Sigmoid colon (tissue), 7 donors: ENCODE results near the gene BCO2. TPM values are rescaled to one million over a fixed set of nuclear protein-coding genes. Genes with fewer than 3 reads are reported as not detected.
A peak's percentile ranks its signal among the peaks of the same experiment; 100 is the strongest.

Source experiments
- DNase-seq: peaks from one replicate; pipeline ENCODE4 v3.0.0-alpha.2; 2019
- H3K27ac ChIP-seq, 4 donors: fragments of 200-600 bp; sonication (generic); one replicate each; pipeline ENCODE4 v1.5.1; 2016 to 2019; ENCODE audit warnings: mild to moderate bottlenecking in 1 of 4
- H3K27me3 ChIP-seq, 3 donors: fragments of 200-600 bp; sonication (generic); one replicate each; pipeline ENCODE4 v1.5.1; 2019; ENCODE audit warnings: mild to moderate bottlenecking in 1 of 3
- H3K36me3 ChIP-seq, 4 donors: fragments of 200-600 bp; sonication (generic); one replicate each; pipeline ENCODE4 v1.5.1; 2016 to 2019
- H3K4me1 ChIP-seq, 4 donors: fragments of 200-600 bp; sonication (generic); one replicate each; pipeline ENCODE4 v1.5.1; 2017 to 2019
- H3K4me3 ChIP-seq, 4 donors: fragments of 200-600 bp; sonication (generic); one replicate each; pipeline ENCODE4 v1.5.1; 2017 to 2019; ENCODE audit warnings: mild to moderate bottlenecking in 2 of 4, moderate library complexity in 1 of 4
- H3K9me3 ChIP-seq, 4 donors: fragments of 200-600 bp in 3 of 4; sonication (generic) in 3 of 4; one replicate each; pipeline versions ENCODE4 v1.5.1 to v1.6.1; 2013 to 2019
- CTCF ChIP-seq, 4 experiments: fragments of 450-650 bp in 3 of 4; fragments of 200-600 bp in 1 of 4; IDR thresholded peaks; one replicate each; pipeline ENCODE4 v1.5.1; 2016 to 2019; ENCODE audit warnings: antibody characterized with exemption in 4 of 4, mild to moderate bottlenecking in 3 of 4, moderate library complexity in 2 of 4
- EP300 ChIP-seq, 4 donors: sonication (generic); formaldehyde crosslinking; IDR thresholded peaks; one replicate each; pipeline ENCODE4 v1.6.1; 2017; ENCODE audit warnings: antibody characterized with exemption in 4 of 4
- POLR2A ChIP-seq, 2 donors: fragments of 450-650 bp; IDR thresholded peaks; one replicate each; pipeline ENCODE4 v1.6.1; 2016; ENCODE audit warnings: antibody characterized with exemption in 2 of 2, mild to moderate bottlenecking in 2 of 2, moderate library complexity in 2 of 2
- POLR2AphosphoS5 ChIP-seq, 4 donors: sonication (generic); formaldehyde crosslinking; IDR thresholded peaks; one replicate each; pipeline ENCODE4 v1.6.1; 2017; ENCODE audit warnings: antibody characterized with exemption in 4 of 4
- WGBS, 2 donors: extraction: QIAGEN DNeasy Blood & Tissue Kit; methylation state at CpG; one replicate each; pipeline ENCODE4 v1.1.7; 2013; 5-methylcytosine and 5-hydroxymethylcytosine counted together
- intact Hi-C: fragments of 100-400 bp; cut with DNase I; formaldehyde crosslinking; loops from one replicate; pipeline ENCODE4 v1.15.1; 2023
- polyA plus RNA-seq, 3 donors: library from polyadenylated mRNA; stranded (reverse); fragments of 200-250 nt; gene quantifications; one replicate each; pipeline ENCODE4 v1.2.3, GENCODE V29; 2013
- total RNA-seq, 4 donors: library from RNA; depleted of rRNA; stranded (reverse); fragments of >200 nt; gene quantifications; one replicate each; pipeline ENCODE4 v1.1.0, GENCODE V29; 2016
- donor health status: healthy with polysubstance abuse.
- donor health status: Bipolar disorder and iron deficiency.
- donor health status: healthy.

Gene BCO2
- total and polyA plus RNA-seq, 7 donors = 3.2 to 16.9 (median 7.1) TPM; not detected in 2

DNA sequence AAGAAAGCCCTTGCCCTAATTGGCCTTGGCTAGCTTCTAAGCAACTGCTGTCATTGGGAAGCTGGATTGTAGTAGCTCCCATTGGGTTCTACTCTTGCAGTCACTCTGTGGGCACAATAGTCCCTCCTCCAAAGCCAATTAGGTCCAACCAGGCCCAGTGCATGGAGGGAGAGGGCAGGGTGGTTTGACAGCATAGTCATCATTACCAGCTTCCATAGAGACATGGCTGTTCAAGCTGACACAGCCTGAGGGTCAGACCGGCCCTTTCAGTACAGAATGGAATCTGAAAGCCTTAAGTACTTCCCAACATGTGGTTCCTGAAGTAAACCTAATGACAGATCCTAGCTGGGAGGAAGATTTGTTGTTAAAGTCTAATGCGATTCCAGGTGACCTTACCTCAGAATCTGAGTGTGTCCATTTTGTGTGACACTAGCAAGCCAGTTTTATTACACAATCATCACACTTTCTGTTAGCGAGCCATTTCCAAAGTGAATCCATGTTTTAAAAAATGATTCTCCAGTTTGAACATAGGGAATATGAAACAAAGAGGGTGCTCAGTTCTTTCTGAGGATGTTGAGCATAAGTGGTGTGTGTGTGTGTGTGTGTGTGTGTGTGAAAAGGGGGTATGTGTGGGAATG is 78.4 kb downstream of the BCO2 start:
- H3K4me1 ChIP-seq = no peaks in the 10 kb centered on the region
- WGBS, 2 donors = 95 to 96% methylated on average over 3 of the region's 3 CpGs
- H3K36me3 ChIP-seq = no peaks in the 10 kb centered on the region
- TF ChIP-seq POLR2AphosphoS5 (IDR thresholded peaks at IDR 0.05) (no peak), CTCF (IDR thresholded peaks at IDR 0.05) (no peak), EP300 (IDR thresholded peaks at IDR 0.05) (no peak), POLR2A (IDR thresholded peaks at IDR 0.05) (no peak)
- no peaks in the 10 kb centered on the region for H3K27me3 ChIP-seq
- intact Hi-C loops = no loop called here
- no peak overlapping the region for H3K4me3 ChIP-seq
- H3K27ac ChIP-seq = no peak overlapping the region
- no peak for DNase-seq
- H3K9me3 ChIP-seq = no peaks in the 10 kb centered on the region

GRCh38 chr11:112255067-112255720 is 79.9 kb downstream of the BCO2 start:
- no peaks in the 10 kb centered on the region for H3K9me3 ChIP-seq
- no peak for DNase-seq
- no peaks in the 10 kb centered on the region for H3K4me1 ChIP-seq
- no peaks in the 10 kb centered on the region for H3K27me3 ChIP-seq
- WGBS, 2 donors = 59 to 72% methylated on average over 15 of the region's 15 CpGs
- TF ChIP-seq POLR2A (IDR thresholded peaks at IDR 0.05) = no peak
- TF ChIP-seq CTCF (IDR thresholded peaks at IDR 0.05) = no peak
- TF ChIP-seq EP300 (IDR thresholded peaks at IDR 0.05) = no peak
- TF ChIP-seq POLR2AphosphoS5 (IDR thresholded peaks at IDR 0.05) = no peak
- H3K4me3 ChIP-seq = no peak overlapping the region
- intact Hi-C loops = no loop called here
- no peaks in the 10 kb centered on the region for H3K36me3 ChIP-seq
- H3K27ac ChIP-seq = no peak overlapping the region

- Histone ChIP-seq H3K4me3 (no peak within 1 kb of the TSS), H3K4me1 (peaks cover 0 to 6% (median 2%) of the 10 kb centered on the region in 4 donors), H3K27me3 (no peaks in the 10 kb centered on the region), H3K36me3 (no peaks in the 10 kb centered on the region), H3K9me3 (no peaks in the 10 kb centered on the region), H3K27ac (no peak within 1 kb of the TSS)
- WGBS, 2 donors = 97 to 98% methylated on average over 2 of the region's 2 CpGs
- TF ChIP-seq POLR2AphosphoS5 (IDR thresholded peaks at IDR 0.05) (no peak), CTCF (IDR thresholded peaks at IDR 0.05) (no peak), POLR2A (IDR thresholded peaks at IDR 0.05) (no peak)
- intact Hi-C loops = no loop called here
- DNase-seq = no peak
Measured at GRCh38 chr11:112260490-112260889, 85.2 kb downstream of the BCO2 start, which contains the start of gene PLET1. PLET1 (minus strand) TSS chr11:112260860; CDS start chr11:112260589, 271 bp downstream.

GRCh38 chr11:112265659-112266409 is 90.5 kb downstream of the BCO2 start:
- 57 to 90% methylated on average over 11 of the region's 11 CpGs for WGBS, 2 donors

More at GRCh38 chr11:112265659-112266409, 90.5 kb downstream of the BCO2 start:
- intact Hi-C loops = no loop called here
- no peaks in the 10 kb centered on the region for H3K9me3 ChIP-seq
- TF ChIP-seq POLR2AphosphoS5 (IDR thresholded peaks at IDR 0.05) (peak; percentile 68 to 94 (median 90)), EP300 (IDR thresholded peaks at IDR 0.05) (peak in 1 of 4 donors; percentile 51), CTCF (IDR thresholded peaks at IDR 0.05) (no peak)
- H3K27me3 ChIP-seq = no peaks in the 10 kb centered on the region
- peaks cover 0 to 25% (median 18%) of the 10 kb centered on the region in 4 donors for H3K4me1 ChIP-seq
- H3K27ac ChIP-seq = peak overlapping the region in 3 of 4 donors; percentile 5 to 64 (median 64)
- peak; percentile 81 for DNase-seq
- no peaks in the 10 kb centered on the region for H3K36me3 ChIP-seq
- H3K4me3 ChIP-seq = no peak overlapping the region
